ENCODE data around the gene CCHCR1. TPM values are rescaled to one million over a fixed set of nuclear protein-coding genes. Genes with fewer than 3 reads are reported as not detected.

The CCHCR1 gene
- total RNA-seq, 4 donors from 2014 or later = 28.3 to 86.6 (median 36.2) TPM

- Histone ChIP-seq H3K27me3 (no peaks in the 10 kb centered on the region), H3K4me3 (peak overlapping the region in 2 of 4 donors; percentile 24 to 45), H3K4me1 (no peaks in the 10 kb centered on the region), H3K36me3 (peaks cover 0 to 30% (median 0%) of the 10 kb centered on the region in 3 donors), H3K9me3 (no peaks in the 10 kb centered on the region), H3K27ac (no peak overlapping the region)
- TF ChIP-seq POLR2A (IDR thresholded peaks at IDR 0.05) = no peak
- no peak for TF ChIP-seq CTCF (IDR thresholded peaks at IDR 0.05)
- no peak for DNase-seq
These were observed 22.3 kb upstream of the CCHCR1 start for GRCh38 chr6:31179896-31180295.

DNA sequence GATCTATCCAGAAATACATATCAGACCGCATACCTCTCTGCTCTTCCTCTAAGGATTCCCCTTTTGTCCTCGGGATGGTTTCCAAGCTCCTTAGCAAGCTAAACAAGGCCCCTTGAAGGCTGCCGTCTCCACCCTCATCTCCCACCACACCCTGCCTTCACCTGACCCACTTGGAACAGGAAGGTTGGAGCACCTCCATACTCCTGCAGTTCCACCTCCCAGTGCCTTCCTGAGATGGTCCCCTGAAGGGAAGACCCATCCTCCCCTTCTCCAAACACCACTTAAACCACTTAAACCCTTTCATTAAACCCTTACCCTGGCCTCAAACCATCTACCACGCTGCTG is 21.4 kb upstream of the CCHCR1 start:
- H3K36me3 ChIP-seq = peaks cover 0 to 35% (median 0%) of the 10 kb centered on the region in 3 donors
- H3K4me3 ChIP-seq = no peak overlapping the region
- no peak overlapping the region for H3K27ac ChIP-seq
- TF ChIP-seq POLR2A (IDR thresholded peaks at IDR 0.05) = no peak
- no peak for TF ChIP-seq CTCF (IDR thresholded peaks at IDR 0.05)
- no peaks in the 10 kb centered on the region for H3K9me3 ChIP-seq
- no peaks in the 10 kb centered on the region for H3K4me1 ChIP-seq
- no peaks in the 10 kb centered on the region for H3K27me3 ChIP-seq
- DNase-seq = no peak

DNA sequence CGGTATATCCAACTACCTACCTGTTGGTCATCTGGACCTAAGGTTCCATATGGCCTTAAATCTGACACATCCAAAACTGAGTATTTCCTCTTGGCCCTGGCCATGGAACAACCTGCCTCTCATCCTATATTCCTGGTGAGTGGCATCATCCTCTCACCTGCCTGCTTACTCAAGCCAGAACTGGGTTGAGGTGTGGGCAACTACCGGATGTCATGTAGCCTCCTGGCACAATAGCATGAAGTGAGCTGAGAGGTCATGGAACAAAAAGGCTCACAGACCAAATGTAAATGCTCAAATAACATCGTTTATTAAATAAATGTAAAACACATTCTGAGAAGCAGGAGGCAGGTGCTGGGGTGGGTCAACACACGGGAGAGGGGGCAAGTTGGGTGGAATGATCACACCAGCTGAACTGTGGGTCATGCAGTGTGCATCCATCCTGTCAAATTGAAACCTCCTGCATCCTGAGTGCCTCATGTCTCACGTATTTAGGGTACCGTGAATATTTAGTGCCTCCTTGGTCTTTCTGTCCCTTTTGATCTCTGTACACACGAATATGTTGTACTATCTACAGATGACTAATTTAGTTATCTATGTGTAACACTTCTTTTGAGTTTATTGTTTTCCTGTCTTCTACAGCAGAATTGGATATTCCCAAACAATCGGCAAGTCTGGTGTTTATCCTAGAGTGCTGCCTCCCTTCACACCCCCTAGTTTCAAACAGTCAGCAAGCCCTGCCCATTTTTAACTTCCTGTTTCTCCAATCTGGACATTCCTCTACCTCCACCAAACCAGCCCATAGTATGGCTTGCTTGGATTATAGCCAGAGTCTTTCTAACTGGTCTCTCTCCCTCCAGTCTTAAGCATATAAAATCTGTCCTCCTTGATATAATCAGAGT is 20.8 kb upstream of the CCHCR1 start:
- no peak for TF ChIP-seq POLR2A (IDR thresholded peaks at IDR 0.05)
- Histone ChIP-seq H3K36me3 (peaks cover 0 to 41% (median 0%) of the 10 kb centered on the region in 3 donors), H3K9me3 (no peaks in the 10 kb centered on the region), H3K27me3 (no peaks in the 10 kb centered on the region), H3K27ac (no peak overlapping the region), H3K4me3 (no peak overlapping the region), H3K4me1 (no peaks in the 10 kb centered on the region)
- DNase-seq = no peak

DNA sequence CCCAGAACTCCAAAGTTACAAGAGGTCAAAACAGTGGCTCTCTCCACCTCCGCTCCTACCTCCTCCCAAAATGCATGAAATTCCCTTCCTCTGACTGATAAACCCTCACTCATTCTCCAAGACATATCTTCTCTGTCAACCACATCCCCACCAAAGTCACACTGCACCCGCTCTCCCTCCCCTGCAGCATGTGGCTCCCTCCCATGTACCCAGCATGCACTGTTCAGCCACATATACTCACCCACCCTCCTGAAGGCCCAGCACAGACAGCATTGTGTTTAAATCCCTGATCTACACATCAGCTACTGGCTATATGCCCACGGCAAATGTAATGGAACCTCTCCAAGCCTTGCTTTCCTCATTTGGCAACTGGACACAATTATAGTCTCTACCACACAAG is 18.4 kb upstream of the CCHCR1 start:
- no peak for DNase-seq
- no peak overlapping the region for H3K27ac ChIP-seq
- no peaks in the 10 kb centered on the region for H3K27me3 ChIP-seq
- TF ChIP-seq POLR2A (IDR thresholded peaks at IDR 0.05) (no peak), CTCF (IDR thresholded peaks at IDR 0.05) (no peak)
- no peak overlapping the region for H3K4me3 ChIP-seq
- H3K36me3 ChIP-seq = peaks cover 0 to 34% (median 0%) of the 10 kb centered on the region in 3 donors
- H3K4me1 ChIP-seq = no peaks in the 10 kb centered on the region
- H3K9me3 ChIP-seq = no peaks in the 10 kb centered on the region

- Histone ChIP-seq H3K9me3 (no peaks in the 10 kb centered on the region), H3K4me3 (no peak overlapping the region), H3K27ac (no peak overlapping the region), H3K27me3 (no peaks in the 10 kb centered on the region), H3K36me3 (peaks cover 0 to 25% (median 0%) of the 10 kb centered on the region in 3 donors), H3K4me1 (no peaks in the 10 kb centered on the region)
- DNase-seq = no peak
- TF ChIP-seq POLR2A (IDR thresholded peaks at IDR 0.05) = no peak
- TF ChIP-seq CTCF (IDR thresholded peaks at IDR 0.05) = no peak
These were observed 16.8 kb upstream of the CCHCR1 start for GRCh38 chr6:31174378-31174777.

DNA sequence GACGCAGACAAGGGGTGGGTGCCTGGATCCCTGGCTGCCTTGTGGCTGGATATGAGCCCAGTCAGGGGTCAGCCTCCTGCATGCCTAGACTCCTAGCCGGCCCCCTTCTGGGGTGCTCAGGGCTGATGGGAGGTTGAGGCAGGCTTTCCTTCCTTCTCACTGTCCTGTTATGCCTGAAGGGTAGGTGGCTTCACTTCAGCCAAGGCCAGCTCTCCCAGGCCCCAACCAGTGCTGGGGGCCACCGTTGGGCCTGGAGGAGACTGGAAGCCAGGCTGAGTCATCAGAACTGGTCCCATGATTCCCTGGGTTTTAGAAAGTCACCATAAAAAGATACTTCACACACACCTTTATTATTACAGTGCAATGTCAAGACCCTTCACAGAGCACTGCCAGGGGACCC is 15.8 kb upstream of the CCHCR1 start:
- Histone ChIP-seq H3K36me3 (peaks cover 0 to 25% (median 0%) of the 10 kb centered on the region in 3 donors), H3K27ac (no peak overlapping the region)
- TF ChIP-seq POLR2A (IDR thresholded peaks at IDR 0.05) = no peak
- TF ChIP-seq CTCF (IDR thresholded peaks at IDR 0.05) = no peak

More for the DNA sequence above, 15.8 kb upstream of the CCHCR1 start:
- Histone ChIP-seq H3K4me1 (no peaks in the 10 kb centered on the region), H3K27me3 (no peaks in the 10 kb centered on the region), H3K4me3 (no peak overlapping the region), H3K9me3 (no peaks in the 10 kb centered on the region)
- no peak for DNase-seq

Measured in Peyer's patch (tissue), 4 donors.